Measurements from ENCODE around the gene NOL6. TPM values are rescaled to one million over a fixed set of nuclear protein-coding genes. Genes with fewer than 3 reads are reported as not detected.
"Not testable (repeated sequence)": the region's sequence is repeated elsewhere in the genome, so short reads cannot be mapped to it uniquely, and the experiment has no call there.

The NOL6 gene, protein sequence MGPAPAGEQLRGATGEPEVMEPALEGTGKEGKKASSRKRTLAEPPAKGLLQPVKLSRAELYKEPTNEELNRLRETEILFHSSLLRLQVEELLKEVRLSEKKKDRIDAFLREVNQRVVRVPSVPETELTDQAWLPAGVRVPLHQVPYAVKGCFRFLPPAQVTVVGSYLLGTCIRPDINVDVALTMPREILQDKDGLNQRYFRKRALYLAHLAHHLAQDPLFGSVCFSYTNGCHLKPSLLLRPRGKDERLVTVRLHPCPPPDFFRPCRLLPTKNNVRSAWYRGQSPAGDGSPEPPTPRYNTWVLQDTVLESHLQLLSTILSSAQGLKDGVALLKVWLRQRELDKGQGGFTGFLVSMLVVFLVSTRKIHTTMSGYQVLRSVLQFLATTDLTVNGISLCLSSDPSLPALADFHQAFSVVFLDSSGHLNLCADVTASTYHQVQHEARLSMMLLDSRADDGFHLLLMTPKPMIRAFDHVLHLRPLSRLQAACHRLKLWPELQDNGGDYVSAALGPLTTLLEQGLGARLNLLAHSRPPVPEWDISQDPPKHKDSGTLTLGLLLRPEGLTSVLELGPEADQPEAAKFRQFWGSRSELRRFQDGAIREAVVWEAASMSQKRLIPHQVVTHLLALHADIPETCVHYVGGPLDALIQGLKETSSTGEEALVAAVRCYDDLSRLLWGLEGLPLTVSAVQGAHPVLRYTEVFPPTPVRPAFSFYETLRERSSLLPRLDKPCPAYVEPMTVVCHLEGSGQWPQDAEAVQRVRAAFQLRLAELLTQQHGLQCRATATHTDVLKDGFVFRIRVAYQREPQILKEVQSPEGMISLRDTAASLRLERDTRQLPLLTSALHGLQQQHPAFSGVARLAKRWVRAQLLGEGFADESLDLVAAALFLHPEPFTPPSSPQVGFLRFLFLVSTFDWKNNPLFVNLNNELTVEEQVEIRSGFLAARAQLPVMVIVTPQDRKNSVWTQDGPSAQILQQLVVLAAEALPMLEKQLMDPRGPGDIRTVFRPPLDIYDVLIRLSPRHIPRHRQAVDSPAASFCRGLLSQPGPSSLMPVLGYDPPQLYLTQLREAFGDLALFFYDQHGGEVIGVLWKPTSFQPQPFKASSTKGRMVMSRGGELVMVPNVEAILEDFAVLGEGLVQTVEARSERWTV
- total RNA-seq, result 28.2 and 41.6 TPM in 2 replicates

DNA sequence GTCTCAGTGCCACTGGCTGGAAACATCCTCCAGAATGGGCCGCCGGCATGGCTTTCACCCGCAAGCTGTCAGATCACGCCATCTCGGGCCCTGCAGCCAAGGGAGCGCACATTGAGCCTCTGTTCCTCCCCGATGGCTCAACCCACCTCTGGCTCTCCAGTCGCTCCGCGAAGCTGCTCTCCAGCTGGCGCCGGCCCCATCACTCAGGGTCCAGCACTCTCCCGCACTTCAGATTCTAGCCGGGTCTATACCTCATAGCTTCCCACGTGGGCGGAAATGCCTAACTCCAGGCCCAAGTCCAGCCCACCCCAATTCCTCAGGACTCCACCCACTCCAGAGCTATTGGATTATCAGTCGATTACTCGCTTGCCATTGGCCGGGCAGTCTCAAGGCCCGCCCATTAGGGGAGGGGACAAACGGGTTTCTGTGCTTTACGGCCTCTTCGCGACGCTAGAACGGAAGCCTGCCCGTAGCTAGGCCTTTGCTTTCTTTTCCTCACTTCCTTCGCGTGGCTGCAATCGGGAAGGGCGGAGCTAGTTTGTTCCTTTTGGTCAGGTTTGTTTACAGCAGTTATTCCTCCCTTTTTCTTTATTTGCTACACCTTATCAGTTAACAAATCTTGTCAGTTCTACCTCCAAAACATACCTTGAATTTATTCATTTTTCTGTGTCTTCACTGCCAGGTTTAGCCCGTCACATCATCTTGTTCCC, at the start of gene NOL6:
NOL6 (minus strand) TSS at position 282 of the 710 bp plus-strand sequence; CDS start at position 200, 82 bp downstream.
- DNase-seq (ENCODE audit: low read depth, low spot score), result peak; percentile 98

DNA sequence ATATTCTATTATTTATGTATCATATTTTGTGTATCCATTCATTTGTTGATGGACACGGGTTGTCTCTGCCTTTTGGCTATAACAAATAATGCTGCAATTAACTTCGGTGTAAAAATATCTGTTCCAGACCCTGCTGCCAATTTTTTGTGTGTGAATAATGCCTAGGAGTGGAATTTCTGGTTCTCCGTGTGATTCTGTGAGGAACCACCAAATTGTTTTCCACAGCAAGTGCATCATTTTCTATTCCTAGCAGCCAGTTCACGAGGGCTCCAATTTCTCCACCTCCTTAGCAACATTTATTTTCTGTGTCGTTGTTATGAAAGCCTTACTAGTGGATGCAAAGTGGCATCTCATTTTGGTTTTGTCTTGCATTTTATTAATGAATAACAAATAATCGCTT, 48.1 kb upstream of the NOL6 start:
- DNase-seq (ENCODE audit: low read depth, low spot score), result not testable (repeated sequence)

DNA sequence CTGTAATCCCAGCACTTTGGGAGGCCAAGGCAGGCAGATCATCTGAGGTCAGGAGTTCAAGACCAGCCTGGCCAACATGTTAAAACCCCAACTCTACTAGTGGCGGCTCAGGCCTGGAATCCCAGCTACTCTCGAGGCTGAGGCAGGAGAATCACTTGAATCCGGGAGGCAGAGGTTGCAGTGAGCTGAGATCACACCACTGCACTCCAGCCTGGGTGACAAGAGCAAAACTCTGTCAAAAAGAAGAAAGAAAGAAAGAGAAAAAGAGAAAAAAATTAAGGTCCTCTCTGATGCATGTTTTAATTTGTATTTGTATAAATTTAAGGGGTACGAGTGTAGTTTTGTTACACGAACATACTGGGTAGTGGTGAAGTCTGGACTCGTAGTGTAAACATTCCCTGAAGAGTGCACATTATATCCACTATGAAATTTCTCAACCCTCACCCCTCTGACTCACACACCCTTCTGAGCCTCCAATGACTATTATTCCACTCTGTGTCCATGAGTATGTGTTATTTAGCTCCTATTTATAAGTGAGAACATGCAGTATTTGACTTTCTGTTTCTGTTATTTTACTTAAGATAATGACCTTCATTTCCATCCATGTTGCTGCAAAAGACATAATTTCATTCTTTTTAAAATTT, 44.3 kb upstream of the NOL6 start:
- DNase-seq (ENCODE audit: low read depth, low spot score), result not testable (repeated sequence)

DNA sequence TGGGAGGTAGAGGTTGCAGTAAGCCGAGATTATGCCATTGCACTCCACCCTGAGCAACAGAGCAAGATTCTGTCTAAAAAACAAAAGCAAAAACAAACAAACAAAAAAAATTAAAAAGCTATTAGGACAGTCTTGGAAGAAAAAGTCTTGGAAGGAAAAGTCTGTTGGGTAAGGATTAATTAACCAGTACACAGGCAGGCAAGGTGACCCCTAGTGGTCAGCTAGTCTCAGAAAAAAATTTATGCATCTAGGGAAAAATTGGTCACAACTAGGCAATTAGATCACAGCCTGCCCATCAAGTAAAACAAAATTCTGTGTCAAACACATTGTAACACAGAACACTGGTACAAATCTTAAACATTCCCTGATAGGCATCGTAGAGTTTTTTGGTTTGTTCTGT, 43.6 kb upstream of the NOL6 start:
- no peak for DNase-seq (ENCODE audit: low read depth, low spot score)

DNA sequence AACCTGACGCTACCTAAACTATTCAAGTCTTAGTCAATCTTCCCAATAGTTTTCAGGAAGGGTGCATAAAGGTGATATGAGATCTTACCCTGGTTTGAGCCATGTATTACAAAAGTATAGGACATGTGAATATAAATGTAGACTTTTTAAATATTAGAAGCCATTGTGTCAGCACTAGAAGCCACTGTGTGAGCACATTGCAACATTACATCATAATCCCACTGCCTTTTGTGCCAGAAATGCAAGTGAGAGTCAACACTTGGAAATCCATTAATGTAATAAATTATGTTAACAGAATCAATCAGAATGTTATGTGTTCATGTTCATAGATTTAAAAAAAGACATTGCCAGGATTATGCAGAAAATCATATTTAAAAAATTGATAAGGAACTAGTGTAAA, 42.7 kb upstream of the NOL6 start:
- not testable (repeated sequence) for DNase-seq (ENCODE audit: low read depth, low spot score)

DNA sequence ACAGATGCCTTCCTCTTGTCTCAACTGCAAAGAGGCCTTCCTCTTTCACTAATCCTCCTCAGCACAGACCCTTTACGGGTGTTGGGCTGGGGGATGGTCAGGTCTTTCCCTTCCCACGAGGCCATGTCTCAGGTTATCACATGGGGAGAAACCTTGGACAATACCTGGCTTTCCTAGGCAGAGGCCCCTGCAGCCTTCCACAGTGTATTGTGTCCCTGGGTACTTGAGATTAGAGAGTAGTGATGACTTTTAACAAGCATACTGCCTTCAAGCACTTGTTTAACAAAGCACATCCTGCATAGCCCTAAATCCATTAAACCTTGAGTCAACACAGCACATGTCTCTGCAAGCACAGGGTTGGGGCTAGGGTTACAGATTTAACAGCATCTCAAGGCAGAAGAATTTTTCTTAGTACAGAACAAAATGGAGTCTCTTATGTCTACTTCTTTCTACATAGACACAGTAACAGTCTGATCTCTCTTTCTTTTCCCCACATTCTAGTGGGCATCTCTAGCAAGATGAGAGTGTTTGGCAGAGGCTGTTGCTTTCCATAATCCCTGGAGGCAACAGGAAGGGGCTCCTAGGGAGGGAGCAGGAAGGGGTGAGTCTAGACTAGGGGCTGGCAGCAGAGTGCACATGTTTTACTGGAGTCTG, 41.7 kb upstream of the NOL6 start:
- not testable (repeated sequence) for DNase-seq (ENCODE audit: low read depth, low spot score)

DNA sequence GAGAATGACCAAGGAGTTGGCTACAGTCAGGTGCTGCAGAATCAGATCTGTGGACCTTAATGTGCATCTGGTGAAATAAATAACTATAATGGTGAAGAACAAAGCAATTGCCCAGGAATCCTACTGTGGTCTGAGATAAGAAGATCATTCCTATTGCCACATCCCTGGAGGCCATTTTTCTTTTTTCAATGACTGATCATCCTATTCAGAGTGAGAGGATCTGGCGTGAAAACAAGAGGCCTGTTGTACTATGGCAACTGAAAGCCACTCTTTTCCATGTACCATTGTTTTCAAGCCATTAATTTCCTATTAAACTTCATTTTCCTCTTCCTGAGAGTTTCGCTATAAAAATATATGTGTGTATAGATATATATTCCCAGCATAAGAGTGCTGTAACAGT, 38.8 kb upstream of the NOL6 start:
- not testable (repeated sequence) for DNase-seq (ENCODE audit: low read depth, low spot score)

DNA sequence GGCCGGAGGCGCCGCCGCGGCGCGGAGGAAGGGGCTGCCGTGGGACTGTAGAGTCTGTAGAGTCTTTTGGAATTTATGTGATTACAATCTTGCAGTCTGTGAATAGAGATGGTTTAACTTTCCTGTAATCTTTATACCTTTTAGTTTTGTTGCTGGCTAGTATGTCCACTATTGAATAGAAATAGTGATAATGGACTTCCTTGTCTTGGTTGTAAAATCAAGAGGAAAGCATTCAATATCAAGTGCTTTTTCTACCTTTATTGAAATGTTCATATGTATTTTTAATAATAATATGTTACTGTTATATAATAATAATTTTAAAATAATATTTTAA, 37.4 kb upstream of the NOL6 start:
- not testable (repeated sequence) for DNase-seq (ENCODE audit: low read depth, low spot score)

DNA sequence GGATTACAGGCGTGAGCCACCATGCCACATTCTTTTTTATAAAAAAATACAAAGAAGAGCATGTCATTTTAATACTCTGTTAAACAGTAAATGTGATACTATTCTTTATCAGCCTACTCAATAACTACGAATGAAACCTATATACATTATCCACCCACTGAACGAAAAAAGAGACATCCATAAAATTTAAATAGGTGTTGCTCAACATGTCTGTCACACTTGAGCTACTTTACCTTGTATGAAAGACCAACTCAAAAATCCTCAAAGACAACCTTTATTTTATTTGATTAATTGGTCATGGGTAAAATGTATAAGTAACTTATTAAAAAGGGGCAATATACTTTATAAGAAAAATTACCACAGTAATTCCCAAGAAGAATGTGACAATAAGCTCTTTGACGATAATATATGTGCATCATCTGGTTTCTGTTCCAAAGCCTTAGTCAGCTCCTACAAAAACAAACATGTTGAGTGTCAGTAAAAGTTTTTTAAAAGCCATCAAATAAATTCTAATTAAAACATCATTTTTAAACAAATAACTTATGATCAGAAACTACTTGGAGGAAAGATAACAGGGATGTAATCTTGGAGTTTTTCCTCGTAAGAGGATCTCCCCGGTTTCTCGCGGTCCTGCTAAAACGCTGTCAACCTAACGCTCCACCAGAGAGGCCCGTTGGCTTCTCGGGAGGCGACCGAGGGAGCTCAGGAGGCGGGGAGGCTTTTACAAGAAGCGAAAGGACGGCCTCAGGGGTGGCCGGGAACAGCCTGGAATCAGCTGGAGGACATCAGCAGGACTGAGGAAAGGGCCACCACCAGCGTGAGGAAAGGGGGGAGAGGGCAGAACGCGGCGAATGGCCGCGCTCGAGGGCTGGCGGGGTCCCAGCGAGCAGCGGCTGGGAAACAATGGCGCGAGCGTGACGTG, 36.8 kb upstream of the NOL6 start:
- no peak for DNase-seq (ENCODE audit: low read depth, low spot score)

DNA sequence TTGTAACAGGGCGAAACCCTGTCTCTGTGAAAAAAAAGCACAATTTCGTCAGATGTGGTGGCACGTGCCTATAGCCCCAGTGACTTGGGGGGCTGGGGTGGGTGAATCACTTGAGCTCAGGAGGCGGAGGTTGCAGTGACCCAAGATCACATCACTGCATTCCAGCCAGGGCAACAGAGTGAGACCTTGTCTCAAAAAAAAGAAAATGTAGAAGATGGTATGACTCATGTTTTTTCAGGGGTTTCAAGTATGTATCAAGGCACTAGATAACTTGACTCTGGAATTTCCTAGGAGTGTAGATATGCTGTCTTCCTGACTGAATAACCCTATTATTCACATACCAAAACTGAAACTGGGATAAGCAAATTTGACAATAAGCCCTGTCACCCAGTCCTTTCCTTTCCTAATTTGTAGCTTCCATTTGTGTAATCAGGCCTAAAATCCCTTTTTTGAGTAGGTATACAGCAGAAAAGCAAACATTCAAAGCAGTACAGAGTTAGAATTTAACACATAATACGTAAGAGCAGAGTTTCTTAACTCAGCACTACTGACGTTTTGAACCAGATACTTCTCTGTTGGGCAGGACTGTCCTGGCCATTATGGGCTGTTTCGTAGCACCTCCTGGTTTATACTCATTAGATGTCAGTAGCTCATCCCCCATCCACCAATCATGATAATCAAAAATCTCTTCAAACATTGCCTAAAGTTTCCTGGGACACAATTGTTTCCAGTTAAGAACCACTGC, 33.1 kb upstream of the NOL6 start:
- peak; percentile 94 for DNase-seq (ENCODE audit: low read depth, low spot score)

DNA sequence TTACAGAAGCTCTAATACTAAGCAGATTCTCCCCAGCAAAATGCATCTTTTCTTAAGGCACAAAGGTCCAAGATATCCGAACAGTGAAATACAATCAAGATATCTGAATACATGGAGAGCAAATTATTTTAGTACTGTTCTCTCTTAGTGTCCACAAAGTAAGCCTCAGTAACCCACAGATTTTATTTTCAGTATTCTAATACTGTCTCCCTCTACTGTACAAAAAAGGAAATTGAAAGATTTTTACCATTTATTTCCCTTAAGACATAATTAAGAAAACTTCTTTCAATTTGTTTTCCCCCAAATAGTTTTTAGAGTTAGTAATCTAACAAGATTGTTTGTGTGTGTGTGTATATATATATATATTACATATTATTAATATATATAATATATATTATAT, 24.7 kb upstream of the NOL6 start:
- DNase-seq (ENCODE audit: low read depth, low spot score), result no peak

DNA sequence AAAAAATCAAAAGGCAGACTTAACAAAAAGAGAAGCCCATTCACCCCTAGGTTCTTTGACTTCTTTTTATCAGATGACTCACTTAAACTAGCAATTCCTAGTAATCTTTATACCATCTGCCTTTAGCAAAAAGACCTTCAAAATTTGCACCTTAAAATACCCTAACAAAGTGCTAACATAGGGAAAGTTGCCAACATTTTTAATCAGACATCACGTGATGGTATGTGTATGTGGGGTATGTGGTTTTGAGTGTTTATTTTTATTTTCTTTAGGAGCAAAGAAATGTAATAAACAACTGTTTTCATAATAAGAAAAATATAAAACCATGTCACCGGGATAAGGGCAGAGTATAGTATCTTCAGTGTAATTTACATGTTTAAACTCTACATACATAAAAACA, 20.1 kb upstream of the NOL6 start:
- DNase-seq (ENCODE audit: low read depth, low spot score), result not testable (repeated sequence)

DNA sequence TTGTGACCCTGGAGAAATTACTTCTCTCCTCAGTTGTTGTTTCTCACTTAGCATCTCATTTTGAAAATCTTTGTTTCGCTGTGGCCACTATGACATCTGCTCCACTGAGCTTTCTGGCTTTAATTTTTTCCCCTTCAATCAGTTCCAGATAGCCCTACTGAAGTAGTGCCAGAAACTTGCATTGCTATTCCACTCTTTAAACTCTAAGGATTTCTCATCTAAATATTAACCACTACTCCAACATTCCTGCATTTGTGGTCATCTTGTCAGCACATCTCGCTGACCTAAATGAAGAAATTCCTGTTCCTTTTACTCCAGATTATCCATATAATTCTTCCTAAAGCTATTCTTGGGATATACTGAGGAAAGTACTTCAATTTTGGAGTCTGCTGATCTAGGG, 15.3 kb upstream of the NOL6 start:
- DNase-seq (ENCODE audit: low read depth, low spot score), result no peak

DNA sequence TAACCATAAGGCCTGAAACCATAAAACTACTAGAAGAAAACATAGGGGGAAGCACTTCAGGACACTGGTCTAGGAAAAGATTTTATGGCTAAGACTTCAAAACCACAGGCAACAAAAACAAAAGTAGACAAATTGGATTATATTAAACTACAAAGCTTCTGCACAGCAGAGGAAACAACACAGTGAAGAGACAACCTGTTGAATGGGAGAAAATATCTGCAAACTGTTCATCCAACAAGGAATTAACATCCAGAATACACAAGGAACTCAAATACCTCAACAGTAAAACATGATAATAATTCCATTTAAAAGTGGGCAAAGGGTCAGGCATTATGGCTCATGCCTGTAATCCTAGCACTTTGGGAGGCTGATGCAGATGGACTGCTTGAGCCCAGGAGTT, 11.6 kb upstream of the NOL6 start:
- DNase-seq (ENCODE audit: low read depth, low spot score), result not testable (repeated sequence)

DNA sequence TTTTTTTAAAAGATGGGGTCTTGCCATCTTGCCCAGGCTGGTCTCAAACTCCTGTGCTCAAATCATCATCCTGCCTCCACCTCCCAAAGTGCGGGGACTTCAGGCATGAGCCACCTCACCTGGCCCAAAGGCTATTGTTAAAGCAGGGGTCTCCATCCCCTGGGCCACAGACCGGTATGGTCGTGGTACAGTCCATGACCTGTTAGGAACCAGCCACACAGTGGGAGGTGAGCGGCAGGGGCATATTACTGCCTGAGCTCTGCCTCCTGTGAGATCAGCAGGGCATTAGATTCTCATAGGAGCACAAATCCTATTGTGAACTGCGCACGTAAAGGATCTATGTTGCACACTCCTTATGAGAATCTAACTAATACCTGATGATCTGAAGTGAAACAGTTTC, 7.3 kb upstream of the NOL6 start:
- no peak for DNase-seq (ENCODE audit: low read depth, low spot score)

DNA sequence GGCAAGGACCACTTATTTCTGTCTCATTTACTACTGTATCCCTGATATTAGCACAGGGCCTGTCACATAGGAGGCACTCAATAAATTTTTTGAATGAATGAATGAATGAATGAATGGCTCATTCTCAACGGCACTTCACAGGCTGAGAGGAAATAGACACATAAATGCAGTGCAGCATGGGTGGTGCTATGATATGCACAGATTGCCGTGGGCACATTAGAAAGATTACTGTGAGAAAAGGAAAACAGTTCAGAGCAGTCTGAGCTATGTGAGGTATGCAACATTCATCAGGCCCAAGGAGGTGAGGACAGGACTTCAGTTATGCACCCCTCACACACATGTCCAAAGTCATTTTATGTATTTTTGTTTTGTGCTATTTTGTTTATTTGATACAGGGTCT, 6.4 kb upstream of the NOL6 start:
- no peak for DNase-seq (ENCODE audit: low read depth, low spot score)

DNA sequence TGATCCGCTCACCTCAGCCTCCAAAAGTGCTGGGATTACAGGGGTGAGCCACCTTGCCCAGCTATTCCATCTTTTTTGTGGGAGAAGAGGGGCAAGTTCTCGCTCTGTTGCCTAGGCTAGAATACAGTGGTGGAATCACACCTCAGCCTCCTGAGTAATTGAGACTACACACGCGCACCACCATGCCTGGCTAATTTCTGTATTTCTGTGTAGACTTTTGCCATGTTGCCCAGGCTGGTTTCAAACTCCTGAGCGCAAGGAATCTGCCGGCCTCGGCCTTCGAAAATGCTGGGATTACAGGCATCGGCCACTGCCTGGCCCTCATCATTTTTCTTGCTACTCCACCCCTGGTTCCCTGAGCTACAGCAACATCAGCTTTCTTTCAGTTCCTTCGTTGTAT, 2.8 kb upstream of the NOL6 start:
- DNase-seq (ENCODE audit: low read depth, low spot score), result no peak

DNA sequence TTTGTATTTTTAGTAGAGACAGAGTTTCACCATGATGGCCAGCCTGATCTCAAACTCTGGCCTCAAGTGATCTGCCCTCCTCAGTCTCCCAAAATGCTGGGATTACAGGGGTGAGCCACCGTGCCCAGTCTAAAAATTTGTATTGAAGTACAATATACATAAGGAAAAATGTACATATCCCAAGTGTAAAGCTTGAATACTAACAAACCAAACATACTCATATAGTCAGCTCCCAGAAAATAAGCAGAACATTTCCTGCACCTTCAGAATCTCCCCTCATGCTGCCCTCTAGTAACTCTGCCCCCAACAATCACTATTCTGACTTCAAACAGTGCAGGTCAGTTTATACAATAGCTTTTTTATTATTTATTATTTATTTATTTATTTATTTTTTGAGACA, 1.6 kb upstream of the NOL6 start:
- no peak for DNase-seq (ENCODE audit: low read depth, low spot score)

Data from pulmonary artery endothelial cell (primary cell).